CMK (cell line): Measurements from ENCODE around the gene CNTN5.

ENCODE experiments used
- DNase-seq: peaks from one replicate; pipeline ENCODE4 v3.0.0-alpha.2; 2010; ENCODE audit warnings: low read depth

Gene CNTN5

GRCh38 chr11:100094121-100094865, 1073.5 kb downstream of the CNTN5 start:
- no peak for DNase-seq

- DNase-seq, result no peak
Measured at GRCh38 chr11:100095809-100096208, 1075.1 kb downstream of the CNTN5 start.

GRCh38 chr11:100098560-100098959, 1077.8 kb downstream of the CNTN5 start:
- no peak for DNase-seq

DNA sequence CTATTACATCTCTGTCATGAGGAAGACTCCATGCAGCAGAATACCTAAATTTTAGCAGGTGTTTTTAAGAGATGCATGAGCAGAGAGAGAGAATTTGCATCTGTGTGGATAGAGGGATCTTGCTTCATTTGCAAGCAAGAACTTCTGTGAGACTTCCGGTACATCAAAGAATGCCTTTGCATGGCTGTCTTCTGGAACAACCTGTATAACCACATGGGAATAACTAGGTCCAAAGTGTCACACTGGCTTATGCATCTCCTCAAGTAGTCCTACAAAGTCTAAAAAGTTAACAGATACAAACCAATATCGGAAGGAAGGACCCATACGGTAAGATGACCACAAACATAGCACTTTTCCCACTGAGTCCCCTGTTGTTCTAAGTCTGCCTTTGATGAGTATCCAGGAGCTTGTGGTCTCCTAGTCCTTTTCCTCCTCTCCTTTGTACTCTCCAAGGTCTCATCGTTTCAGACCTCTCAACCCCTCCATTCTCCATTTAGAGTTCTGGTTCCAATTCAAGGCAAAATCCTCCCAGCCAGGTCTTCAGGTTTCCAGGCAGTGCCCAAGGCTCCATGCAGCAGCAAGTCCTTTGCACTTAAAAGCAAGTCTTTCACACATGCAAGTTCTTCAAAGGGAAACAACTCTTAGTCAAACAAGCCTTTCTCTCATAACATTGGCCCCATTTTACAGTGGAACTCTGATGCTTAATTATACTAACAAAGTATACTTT, 1084.7 kb downstream of the CNTN5 start:
- DNase-seq, result no peak

DNA sequence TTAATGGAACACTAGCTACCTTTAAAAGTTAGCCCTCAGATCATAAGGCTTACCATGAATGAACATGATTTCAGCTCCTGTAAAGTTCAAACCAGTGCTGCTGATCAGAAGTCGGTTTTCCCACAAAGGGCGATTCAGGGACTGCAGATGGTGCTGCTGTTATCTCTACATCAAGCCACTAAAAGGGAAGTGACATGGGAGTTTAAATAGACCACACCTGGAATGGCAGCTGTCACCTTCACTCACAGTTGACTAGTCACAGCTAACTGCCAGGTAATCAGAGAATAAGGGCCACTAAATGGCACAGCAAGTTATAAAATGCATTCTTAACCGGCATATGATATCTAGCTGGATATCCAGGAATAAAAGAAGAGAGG, 1085.2 kb downstream of the CNTN5 start:
- no peak for DNase-seq

DNA sequence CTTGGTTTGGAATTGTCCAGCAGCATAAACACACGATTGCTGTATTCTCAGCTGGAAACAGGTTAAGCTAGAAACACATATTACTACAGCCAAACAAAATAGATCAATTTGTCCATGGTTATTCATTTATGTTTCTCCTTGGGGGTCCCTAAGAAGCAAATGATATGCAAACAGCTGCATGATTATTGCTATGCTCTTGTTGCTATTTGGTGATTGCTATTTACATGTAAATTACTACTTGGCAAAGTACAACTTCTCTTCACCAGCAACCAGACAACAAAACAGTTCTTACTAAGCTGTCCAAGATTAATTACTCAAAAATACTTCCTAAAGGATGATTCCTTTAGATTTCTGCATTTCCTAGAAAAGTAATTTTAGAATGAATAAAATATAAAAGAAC, 1098.4 kb downstream of the CNTN5 start:
- DNase-seq, result no peak

GRCh38 chr11:100133114-100133513, 1112.4 kb downstream of the CNTN5 start:
- DNase-seq, result no peak

- no peak for DNase-seq
Measured at GRCh38 chr11:100141201-100141600, 1120.5 kb downstream of the CNTN5 start.

- no peak for DNase-seq
Measured at GRCh38 chr11:100151944-100152343, 1131.2 kb downstream of the CNTN5 start.

DNA sequence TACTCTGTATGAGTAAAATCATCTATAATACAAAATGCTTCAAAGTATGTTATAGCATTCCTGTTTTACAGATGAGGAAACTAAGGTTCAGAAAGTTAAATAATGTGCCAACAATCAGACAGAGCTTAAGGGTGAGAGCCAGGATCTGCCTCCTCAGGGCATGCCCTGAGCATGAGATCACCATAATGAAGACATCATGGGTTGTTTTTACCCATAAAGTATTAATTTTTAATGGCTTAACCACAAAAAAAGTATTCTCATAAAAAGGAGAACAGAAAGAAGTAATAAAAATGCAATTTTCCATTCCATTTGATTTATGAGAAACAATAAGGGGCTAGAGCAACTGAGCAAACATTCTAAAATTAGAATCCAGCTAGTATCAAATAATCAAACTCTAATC, 1132.0 kb downstream of the CNTN5 start:
- no peak for DNase-seq

DNA sequence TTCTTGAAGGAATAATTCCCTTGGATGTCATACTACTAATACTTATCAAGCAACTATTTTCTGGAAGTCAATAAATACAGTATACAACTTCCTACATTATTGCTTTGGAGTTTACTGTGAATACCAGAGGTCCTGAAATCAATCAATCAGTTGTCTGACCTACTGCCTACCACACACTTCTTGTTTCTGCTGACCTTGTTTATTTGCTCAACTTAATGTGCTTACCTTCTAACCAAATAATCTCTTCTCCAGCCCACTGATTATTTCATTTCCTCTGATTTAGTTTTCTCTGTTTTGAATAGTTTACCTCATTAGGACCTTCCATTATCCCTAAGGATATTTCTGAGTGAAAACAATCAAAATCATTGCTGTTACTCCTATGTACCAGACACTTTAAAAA, 1142.7 kb downstream of the CNTN5 start:
- DNase-seq, result no peak

- DNase-seq, result peak; percentile 49
Measured at GRCh38 chr11:100174881-100175280, 1154.1 kb downstream of the CNTN5 start.

- no peak for DNase-seq
Measured at GRCh38 chr11:100176456-100176855, 1155.7 kb downstream of the CNTN5 start.

DNA sequence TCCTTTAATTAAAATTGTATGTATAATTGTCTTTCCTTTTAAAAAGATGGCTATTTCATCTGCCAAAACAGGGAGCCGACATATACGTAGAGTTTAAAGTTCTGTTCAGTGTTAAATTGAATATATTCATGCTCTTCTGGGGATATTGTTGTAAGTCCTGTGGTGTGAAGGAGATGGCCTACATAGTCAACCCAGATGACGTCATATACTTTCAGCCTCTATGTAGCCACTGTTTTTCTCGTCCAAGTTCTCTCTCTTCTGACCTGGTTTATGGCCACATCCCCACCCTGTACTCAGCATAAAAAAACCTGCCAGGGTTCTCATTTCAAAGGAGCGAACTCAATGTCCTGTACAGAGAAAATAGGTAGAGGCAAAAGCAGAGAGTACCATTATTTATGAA, 1156.9 kb downstream of the CNTN5 start:
- no peak for DNase-seq

DNA sequence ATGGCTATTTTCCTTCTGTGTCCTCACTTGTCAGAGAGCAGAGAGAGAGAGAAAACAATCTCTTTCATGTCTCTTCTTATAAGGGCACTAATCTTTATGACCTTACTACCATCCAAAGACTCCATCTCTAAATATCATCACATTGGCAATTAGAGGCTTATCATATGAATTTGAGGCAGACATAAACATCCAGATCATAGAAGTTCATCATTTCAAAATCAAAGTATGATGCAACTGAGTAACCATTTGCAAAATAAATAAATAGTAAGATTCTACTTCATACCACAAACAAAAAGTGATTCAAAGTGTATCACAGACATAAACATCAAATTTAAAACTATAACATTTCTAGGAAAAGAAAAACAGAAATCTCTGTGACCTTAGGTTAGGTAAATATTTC, 1161.6 kb downstream of the CNTN5 start:
- no peak for DNase-seq

- no peak for DNase-seq
Measured at GRCh38 chr11:100182927-100183326, 1162.2 kb downstream of the CNTN5 start.

GRCh38 chr11:100185588-100185987, 1164.8 kb downstream of the CNTN5 start:
- DNase-seq, result no peak

GRCh38 chr11:100188137-100188783, 1167.5 kb downstream of the CNTN5 start:
- no peak for DNase-seq

- DNase-seq, result no peak
Measured at GRCh38 chr11:100190395-100190794, 1169.6 kb downstream of the CNTN5 start.

GRCh38 chr11:100192181-100192580, 1171.4 kb downstream of the CNTN5 start:
- no peak for DNase-seq

GRCh38 chr11:100203789-100204188, 1183.0 kb downstream of the CNTN5 start:
- no peak for DNase-seq

DNA sequence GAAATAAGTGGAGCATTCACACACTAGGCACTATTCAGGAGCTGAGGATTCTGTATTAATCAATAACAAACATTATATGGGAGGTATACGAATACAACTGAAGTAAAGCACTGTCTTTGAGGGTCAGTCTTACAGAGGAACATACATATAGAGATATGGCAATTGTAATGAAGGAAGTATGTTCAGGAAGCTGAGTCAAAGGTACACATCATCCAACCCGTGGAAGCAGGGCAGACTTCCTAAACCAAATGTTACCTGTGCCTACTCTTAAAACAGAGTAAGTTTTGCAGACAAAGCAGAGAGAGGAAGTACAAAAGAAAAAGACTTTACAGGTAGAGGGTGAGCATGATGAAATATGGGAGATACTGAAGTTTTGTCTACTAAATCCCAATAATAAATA, 1185.2 kb downstream of the CNTN5 start:
- no peak for DNase-seq

DNA sequence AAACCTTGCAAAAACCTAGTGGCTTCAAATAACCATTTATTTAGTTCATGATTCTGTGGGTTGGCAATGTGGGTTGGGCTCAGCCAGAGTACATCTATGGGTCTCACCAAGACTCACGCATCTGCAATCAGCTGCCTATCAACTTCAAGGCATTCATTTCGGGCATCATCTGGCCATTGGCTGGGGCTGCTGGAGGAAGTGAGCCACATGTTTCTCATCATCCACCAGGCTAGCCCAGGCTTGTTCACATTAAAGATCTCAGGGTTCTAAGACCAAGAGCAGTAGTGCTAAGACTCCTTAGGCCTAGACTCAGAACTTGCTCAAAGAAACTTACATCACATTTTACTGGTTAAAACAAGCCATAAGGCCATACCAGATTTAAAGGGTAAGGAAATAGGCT, 1187.5 kb downstream of the CNTN5 start:
- no peak for DNase-seq
